Measurements from ENCODE around the gene PCDHGA1.

PCDHGA1 gene

GRCh38 chr5:141513627-141514329, 183.5 kb downstream of the PCDHGA1 start:
- Histone ChIP-seq H3K9ac (no peak overlapping the region), H3K4me3 (IDR thresholded peaks at IDR 0.05; ENCODE audit: insufficient read depth, low read depth, low read length) (no peak overlapping the region), H3K4me2 (no peak overlapping the region), H2AFZ (ENCODE audit: low read depth) (no peak overlapping the region), H3K36me3 (ENCODE audit: insufficient read depth) (no peaks in the 10 kb centered on the region), H3K4me1 (ENCODE audit: low read depth, poor library complexity, severe bottlenecking) (no peaks in the 10 kb centered on the region), H3K79me2 (ENCODE audit: insufficient read depth, low read depth) (no peaks in the 10 kb centered on the region), H3K27ac (no peak overlapping the region), H4K20me1 (ENCODE audit: insufficient read depth) (no peaks in the 10 kb centered on the region), H3K27me3 (ENCODE audit: insufficient read depth, low read depth) (no peaks in the 10 kb centered on the region)
- no peak for TF ChIP-seq CTCF (conservative IDR thresholded peaks at IDR 0.05; ENCODE audit: low read depth, low read length)

- H3K27ac ChIP-seq, result no peak overlapping the region
- no peaks in the 10 kb centered on the region for H3K27me3 ChIP-seq (ENCODE audit: insufficient read depth, low read depth)
- H3K79me2 ChIP-seq (ENCODE audit: insufficient read depth, low read depth), result no peaks in the 10 kb centered on the region
- H4K20me1 ChIP-seq (ENCODE audit: insufficient read depth), result no peaks in the 10 kb centered on the region
- no peaks in the 10 kb centered on the region for H3K4me1 ChIP-seq (ENCODE audit: low read depth, poor library complexity, severe bottlenecking)
- H3K9ac ChIP-seq, result no peak overlapping the region
- no peak overlapping the region for H2AFZ ChIP-seq (ENCODE audit: low read depth)
- no peak overlapping the region for H3K4me2 ChIP-seq
- no peaks in the 10 kb centered on the region for H3K36me3 ChIP-seq (ENCODE audit: insufficient read depth)
- H3K4me3 ChIP-seq (IDR thresholded peaks at IDR 0.05; ENCODE audit: insufficient read depth, low read depth, low read length), result no peak overlapping the region
- TF ChIP-seq CTCF (conservative IDR thresholded peaks at IDR 0.05; ENCODE audit: low read depth, low read length), result no peak
Observed at GRCh38 chr5:141514330-141515133, 184.2 kb downstream of the PCDHGA1 start.

- Histone ChIP-seq H3K27me3 (ENCODE audit: insufficient read depth, low read depth) (no peaks in the 10 kb centered on the region), H4K20me1 (ENCODE audit: insufficient read depth) (no peaks in the 10 kb centered on the region), H3K4me1 (ENCODE audit: low read depth, poor library complexity, severe bottlenecking) (no peaks in the 10 kb centered on the region), H2AFZ (ENCODE audit: low read depth) (no peak overlapping the region), H3K36me3 (ENCODE audit: insufficient read depth) (no peaks in the 10 kb centered on the region; the same call in 1 of the 2 replicates), H3K9ac (no peak overlapping the region), H3K4me2 (no peak overlapping the region), H3K4me3 (IDR thresholded peaks at IDR 0.05; ENCODE audit: insufficient read depth, low read depth, low read length) (no peak overlapping the region), H3K27ac (no peak overlapping the region), H3K79me2 (ENCODE audit: insufficient read depth, low read depth) (no peaks in the 10 kb centered on the region)
- no peak for TF ChIP-seq CTCF (conservative IDR thresholded peaks at IDR 0.05; ENCODE audit: low read depth, low read length)
Observed at GRCh38 chr5:141515141-141515540, 184.8 kb downstream of the PCDHGA1 start.

- Histone ChIP-seq H4K20me1 (ENCODE audit: insufficient read depth) (no peaks in the 10 kb centered on the region), H3K79me2 (ENCODE audit: insufficient read depth, low read depth) (no peaks in the 10 kb centered on the region), H3K27me3 (ENCODE audit: insufficient read depth, low read depth) (no peaks in the 10 kb centered on the region), H3K27ac (no peak overlapping the region), H3K4me2 (no peak overlapping the region), H3K4me1 (ENCODE audit: low read depth, poor library complexity, severe bottlenecking) (no peaks in the 10 kb centered on the region), H2AFZ (ENCODE audit: low read depth) (no peak overlapping the region), H3K36me3 (ENCODE audit: insufficient read depth) (no peaks in the 10 kb centered on the region; the same call in 1 of the 2 replicates), H3K4me3 (IDR thresholded peaks at IDR 0.05; ENCODE audit: insufficient read depth, low read depth, low read length) (no peak overlapping the region), H3K9ac (no peak overlapping the region)
- no peak for TF ChIP-seq CTCF (conservative IDR thresholded peaks at IDR 0.05; ENCODE audit: low read depth, low read length)
Observed at GRCh38 chr5:141515946-141516671, 185.8 kb downstream of the PCDHGA1 start.

Measured in KMS-11 (cell line).